HEK293T (cell line): ENCODE measurements around the gene MFAP3L.

ENCODE experiments used
- CTCF ChIA-PET: fragments of 350-600 bp; formaldehyde crosslinking; extraction: SDS; loops from one replicate; lab custom pipeline; 2021; ENCODE audit warnings: antibody characterized with exemption, inconsistent platforms; lab: Yijun Ruan, JAX
- POLR2A ChIA-PET: fragments of 350-600 bp; formaldehyde crosslinking; extraction: SDS; loops from one replicate; lab custom pipeline; 2020; ENCODE audit warnings: antibody characterized with exemption, inconsistent platforms; lab: Yijun Ruan, JAX
- DNase-seq: peaks from one replicate; pipeline ENCODE4 v3.0.0; 2012; ENCODE audit warnings: mixed read lengths; ENCODE audit errors: extremely low spot score
- ARNT ChIP-seq: fragments of 450-650 bp; IDR thresholded peaks from 2 replicates; pipeline ENCODE4 v1.6.1; 2017; ENCODE audit warnings: mild to moderate bottlenecking
- BHLHE40 ChIP-seq: fragments of 450-650 bp; IDR thresholded peaks from 2 replicates; pipeline ENCODE4 v1.6.1; 2016; ENCODE audit warnings: mild to moderate bottlenecking, moderate library complexity, borderline replicate concordance
- CTBP1 ChIP-seq: fragments of 450-650 bp; IDR thresholded peaks from 2 replicates; pipeline ENCODE4 v1.6.1; 2016; ENCODE audit warnings: borderline replicate concordance
- ELF4 ChIP-seq: fragments of 450-650 bp; IDR thresholded peaks from 2 replicates; pipeline ENCODE4 v1.6.1; 2017; ENCODE audit warnings: antibody characterized with exemption
- FOXA1 ChIP-seq: fragments of 450-650 bp; IDR thresholded peaks from 2 replicates; pipeline ENCODE4 v1.6.1; 2016; ENCODE audit warnings: mild to moderate bottlenecking
- FOXK2 ChIP-seq: fragments of 450-650 bp; IDR thresholded peaks from 2 replicates; pipeline ENCODE4 v1.6.1; 2016; ENCODE audit warnings: mild to moderate bottlenecking
- FOXM1 ChIP-seq: fragments of 450-650 bp; IDR thresholded peaks from 2 replicates; pipeline ENCODE4 v1.6.1; 2017; ENCODE audit warnings: mild to moderate bottlenecking, borderline replicate concordance
- HDGF ChIP-seq: fragments of 450-650 bp; IDR thresholded peaks from 2 replicates; pipeline ENCODE4 v1.6.1; 2017; ENCODE audit warnings: antibody characterized with exemption, borderline replicate concordance
- L3MBTL2 ChIP-seq: fragments of 450-650 bp; conservative IDR thresholded peaks from 2 replicates; pipeline ENCODE4 v1.6.1; 2016; ENCODE audit warnings: mild to moderate bottlenecking
- LEF1 ChIP-seq: fragments of 450-650 bp; IDR thresholded peaks from 2 replicates; pipeline ENCODE4 v1.6.1; 2017; ENCODE audit warnings: mild to moderate bottlenecking, borderline replicate concordance
- NFRKB ChIP-seq: fragments of 450-650 bp; IDR thresholded peaks from 2 replicates; pipeline ENCODE4 v1.6.1; 2016; ENCODE audit warnings: mild to moderate bottlenecking, moderate library complexity
- PKNOX1 ChIP-seq: fragments of 450-650 bp; IDR thresholded peaks from 2 replicates; pipeline ENCODE4 v1.6.1; 2016
- SP1 ChIP-seq: fragments of 450-650 bp; IDR thresholded peaks from 2 replicates; pipeline ENCODE4 v1.6.1; 2017
- SUZ12 ChIP-seq: fragments of 450-650 bp; IDR thresholded peaks from 2 replicates; pipeline ENCODE4 v1.6.1; 2016; ENCODE audit warnings: mild to moderate bottlenecking
- TARDBP ChIP-seq: fragments of 450-650 bp; IDR thresholded peaks from 2 replicates; pipeline ENCODE4 v1.6.1; 2016
- ZNF384 ChIP-seq: fragments of 450-650 bp; IDR thresholded peaks from 2 replicates; pipeline ENCODE4 v1.6.1; 2016

Gene MFAP3L

GRCh38 chr4:169971456-169972015, 54.7 kb downstream of the MFAP3L start:
- TF ChIP-seq PKNOX1 (no peak), ZNF384 (no peak), CTBP1 (no peak), ARNT (no peak), NFRKB (no peak), BHLHE40 (no peak), SP1 (no peak), L3MBTL2 (no peak), FOXA1 (no peak), TARDBP (no peak), ELF4 (no peak), LEF1 (no peak), HDGF (no peak), FOXK2 (no peak), FOXM1 (no peak), SUZ12 (no peak)
- POLR2A ChIA-PET, result no interaction called here

GRCh38 chr4:169968999-169969398, 57.2 kb downstream of the MFAP3L start:
- no peak for DNase-seq
- CTCF ChIA-PET, result no interaction called here
- POLR2A ChIA-PET, result no interaction called here
- TF ChIP-seq BHLHE40, result no peak
- TF ChIP-seq ELF4, result no peak
- TF ChIP-seq SUZ12, result no peak
- no peak for TF ChIP-seq PKNOX1
- no peak for TF ChIP-seq NFRKB
- no peak for TF ChIP-seq ZNF384
- TF ChIP-seq FOXK2, result no peak
- no peak for TF ChIP-seq FOXM1
- TF ChIP-seq L3MBTL2, result no peak
- TF ChIP-seq LEF1, result no peak
- no peak for TF ChIP-seq TARDBP
- no peak for TF ChIP-seq SP1
- TF ChIP-seq HDGF, result no peak
- no peak for TF ChIP-seq ARNT
- no peak for TF ChIP-seq FOXA1
- TF ChIP-seq CTBP1, result no peak

More at GRCh38 chr4:169971456-169972015, 54.7 kb downstream of the MFAP3L start:
- DNase-seq, result no peak
- CTCF ChIA-PET, result no interaction called here

GRCh38 chr4:169963998-169964397, 62.2 kb downstream of the MFAP3L start:
- CTCF ChIA-PET, result interaction anchor here (0.7 kb wide), 1 partner anchor 330 kb away, joined by 3 read pairs; no protein-coding TSS in a partner anchor
- POLR2A ChIA-PET, result interaction anchor here (0.9 kb wide), 1 partner anchor 62 kb away, joined by 3 read pairs; the partner anchor contains the start of gene MFAP3L
- TF ChIP-seq SP1 (no peak), SUZ12 (no peak), FOXM1 (no peak), ZNF384 (no peak), PKNOX1 (no peak), ARNT (no peak), BHLHE40 (no peak), NFRKB (no peak), LEF1 (no peak)
- no peak for DNase-seq

- no peak for TF ChIP-seq FOXM1
- TF ChIP-seq ARNT, result no peak
- TF ChIP-seq ZNF384, result no peak
- TF ChIP-seq FOXA1, result no peak
- TF ChIP-seq SUZ12, result no peak
- TF ChIP-seq LEF1, result no peak
- TF ChIP-seq CTBP1, result no peak
- no peak for TF ChIP-seq TARDBP
- no peak for TF ChIP-seq PKNOX1
- TF ChIP-seq NFRKB, result no peak
- ChIA-PET POLR2A (no interaction called here), CTCF (interaction anchor here (0.9 kb wide), 1 partner anchor 66 kb away, joined by 3 read pairs; no protein-coding TSS in a partner anchor)
- no peak for DNase-seq
Observed at GRCh38 chr4:169959254-169959653, 66.9 kb downstream of the MFAP3L start.

GRCh38 chr4:169958629-169959028, 67.6 kb downstream of the MFAP3L start:
- TF ChIP-seq PKNOX1, result no peak
- no peak for TF ChIP-seq L3MBTL2
- TF ChIP-seq SUZ12, result no peak
- TF ChIP-seq BHLHE40, result no peak
- no peak for TF ChIP-seq LEF1
- no peak for TF ChIP-seq FOXM1
- TF ChIP-seq NFRKB, result no peak
- no peak for TF ChIP-seq ZNF384
- TF ChIP-seq SP1, result no peak
- TF ChIP-seq CTBP1, result no peak
- no peak for TF ChIP-seq ARNT
- no peak for TF ChIP-seq ELF4
- TF ChIP-seq TARDBP, result no peak
- TF ChIP-seq FOXA1, result no peak
- TF ChIP-seq HDGF, result no peak
- no peak for TF ChIP-seq FOXK2
- ChIA-PET CTCF (interaction anchor here (0.9 kb wide), 1 partner anchor 67 kb away, joined by 3 read pairs; no protein-coding TSS in a partner anchor), POLR2A (no interaction called here)
- no peak for DNase-seq
